ENCODE data around the gene MYO3A.

MYO3A gene

GRCh38 chr10:25944771-25945170 lies 10.7 kb downstream of the MYO3A start:
- TF ChIP-seq, protein P1, sequence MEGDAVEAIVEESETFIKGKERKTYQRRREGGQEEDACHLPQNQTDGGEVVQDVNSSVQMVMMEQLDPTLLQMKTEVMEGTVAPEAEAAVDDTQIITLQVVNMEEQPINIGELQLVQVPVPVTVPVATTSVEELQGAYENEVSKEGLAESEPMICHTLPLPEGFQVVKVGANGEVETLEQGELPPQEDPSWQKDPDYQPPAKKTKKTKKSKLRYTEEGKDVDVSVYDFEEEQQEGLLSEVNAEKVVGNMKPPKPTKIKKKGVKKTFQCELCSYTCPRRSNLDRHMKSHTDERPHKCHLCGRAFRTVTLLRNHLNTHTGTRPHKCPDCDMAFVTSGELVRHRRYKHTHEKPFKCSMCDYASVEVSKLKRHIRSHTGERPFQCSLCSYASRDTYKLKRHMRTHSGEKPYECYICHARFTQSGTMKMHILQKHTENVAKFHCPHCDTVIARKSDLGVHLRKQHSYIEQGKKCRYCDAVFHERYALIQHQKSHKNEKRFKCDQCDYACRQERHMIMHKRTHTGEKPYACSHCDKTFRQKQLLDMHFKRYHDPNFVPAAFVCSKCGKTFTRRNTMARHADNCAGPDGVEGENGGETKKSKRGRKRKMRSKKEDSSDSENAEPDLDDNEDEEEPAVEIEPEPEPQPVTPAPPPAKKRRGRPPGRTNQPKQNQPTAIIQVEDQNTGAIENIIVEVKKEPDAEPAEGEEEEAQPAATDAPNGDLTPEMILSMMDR (IDR thresholded peaks at IDR 0.05; ENCODE audit: extremely low read depth, insufficient read depth, missing control alignments): no peak
- DNase-seq (ENCODE audit: low spot score): no peak
- in situ Hi-C loops (cut with MboI; ENCODE audit: low pct_unique_long_range_greater_than_20kb, low sequenced_read_pairs, unreplicated experiment): no loop called here

- in situ Hi-C loops (cut with MboI; ENCODE audit: low pct_unique_long_range_greater_than_20kb, low sequenced_read_pairs, unreplicated experiment): no loop called here
- DNase-seq (ENCODE audit: low spot score): no peak
- TF ChIP-seq, protein P1 (IDR thresholded peaks at IDR 0.05; ENCODE audit: extremely low read depth, insufficient read depth, missing control alignments): no peak
Observed at GRCh38 chr10:25952857-25953256, 18.8 kb downstream of the MYO3A start.

GRCh38 chr10:25954851-25955250 lies 20.8 kb downstream of the MYO3A start:
- in situ Hi-C loops (cut with MboI; ENCODE audit: low pct_unique_long_range_greater_than_20kb, low sequenced_read_pairs, unreplicated experiment): no loop called here
- no peak for DNase-seq (ENCODE audit: low spot score)
- TF ChIP-seq, protein P1 (IDR thresholded peaks at IDR 0.05; ENCODE audit: extremely low read depth, insufficient read depth, missing control alignments): no peak

GRCh38 chr10:25959540-25960232 lies 25.7 kb downstream of the MYO3A start:
- no peak for DNase-seq (ENCODE audit: low spot score)
- in situ Hi-C loops (cut with MboI; ENCODE audit: low pct_unique_long_range_greater_than_20kb, low sequenced_read_pairs, unreplicated experiment): no loop called here
- TF ChIP-seq, protein P1 (IDR thresholded peaks at IDR 0.05; ENCODE audit: extremely low read depth, insufficient read depth, missing control alignments): no peak

DNA sequence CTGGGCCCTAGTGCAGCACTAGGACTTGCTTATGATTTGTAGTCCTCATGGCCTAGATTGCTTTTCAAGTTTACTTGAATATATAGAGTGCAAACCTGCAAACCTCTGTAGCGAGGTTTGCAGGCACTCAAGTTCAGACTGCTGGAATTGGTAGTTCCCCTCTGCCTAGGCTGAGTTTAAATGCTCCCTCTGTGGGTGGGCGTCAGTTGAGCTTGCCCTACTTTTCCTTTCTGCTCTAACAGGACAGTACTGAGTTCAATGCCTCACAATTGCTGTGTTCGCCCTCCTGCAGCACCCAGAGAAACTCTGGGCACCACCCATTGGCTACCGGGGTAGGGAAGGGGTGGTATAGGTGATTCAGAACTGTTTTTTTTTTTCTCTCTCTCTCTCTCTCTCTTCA lies 31.6 kb downstream of the MYO3A start:
- TF ChIP-seq, protein P1 (IDR thresholded peaks at IDR 0.05; ENCODE audit: extremely low read depth, insufficient read depth, missing control alignments): no peak
- no peak for DNase-seq (ENCODE audit: low spot score)
- in situ Hi-C loops (cut with MboI; ENCODE audit: low pct_unique_long_range_greater_than_20kb, low sequenced_read_pairs, unreplicated experiment): no loop called here

- in situ Hi-C loops (cut with MboI; ENCODE audit: low pct_unique_long_range_greater_than_20kb, low sequenced_read_pairs, unreplicated experiment): no loop called here
- TF ChIP-seq, protein P1 (IDR thresholded peaks at IDR 0.05; ENCODE audit: extremely low read depth, insufficient read depth, missing control alignments): no peak
Observed at GRCh38 chr10:25966844-25967243, 32.8 kb downstream of the MYO3A start.

More at GRCh38 chr10:25966844-25967243, 32.8 kb downstream of the MYO3A start:
- DNase-seq (ENCODE audit: low spot score): no peak
